Loucy (cell line): Measurements from ENCODE around the gene CASK.

ENCODE experiments used
- H2AFZ ChIP-seq: fragments of 200-600 bp; sonication (generic); 2 replicates; pipeline ENCODE4 v1.6.0; 2016; ENCODE audit warnings: antibody characterized with exemption, mild to moderate bottlenecking, low read length, moderate library complexity
- H3F3A ChIP-seq: fragments of 200-600 bp; 2 replicates; pipeline ENCODE4 v1.6.0; 2016; ENCODE audit warnings: antibody characterized with exemption, low read depth, mild to moderate bottlenecking
- H3K27me3 ChIP-seq: fragments of 200-600 bp; sonication (generic); 2 replicates; pipeline ENCODE4 v1.6.1; 2014; ENCODE audit warnings: low read length, mild to moderate bottlenecking; ENCODE audit not compliant: insufficient read depth, poor library complexity, severe bottlenecking
- H3K36me3 ChIP-seq: fragments of 200-600 bp; sonication (generic); 2 replicates; pipeline ENCODE4 v1.6.1; 2016; ENCODE audit warnings: low read length; ENCODE audit not compliant: insufficient read depth
- H3K4me1 ChIP-seq: fragments of 200-600 bp; sonication (generic); 2 replicates; pipeline ENCODE4 v1.5.1; 2014; ENCODE audit warnings: low read length, mild to moderate bottlenecking; ENCODE audit not compliant: insufficient read depth, poor library complexity, severe bottlenecking
- H3K4me2 ChIP-seq: fragments of 200-600 bp; sonication (generic); 2 replicates; pipeline ENCODE4 v1.6.0; 2014; ENCODE audit warnings: antibody characterized with exemption, low read length, low read depth, mild to moderate bottlenecking; ENCODE audit not compliant: poor library complexity, severe bottlenecking
- H3K4me3 ChIP-seq: fragments of 200-600 bp; sonication (generic); 2 replicates; pipeline ENCODE4 v1.5.1; 2014; ENCODE audit warnings: low read length, mild to moderate bottlenecking, mixed read lengths; ENCODE audit not compliant: poor library complexity, severe bottlenecking
- H3K79me2 ChIP-seq: fragments of 200-600 bp; sonication (generic); 2 replicates; pipeline ENCODE4 v1.6.1; 2014; ENCODE audit warnings: low read length; ENCODE audit not compliant: insufficient read depth
- H3K9ac ChIP-seq: fragments of 200-600 bp; sonication (generic); 2 replicates; pipeline ENCODE4 v1.6.0; 2014; ENCODE audit warnings: mild to moderate bottlenecking, low read depth, low read length, moderate library complexity; ENCODE audit not compliant: poor library complexity, severe bottlenecking
- H3K9me2 ChIP-seq: fragments of 200-600 bp; sonication (generic); replicated peaks from 2 replicates; pipeline ENCODE4 v1.6.1; 2016; ENCODE audit warnings: low read depth, low read length, mixed read lengths
- H3K9me3 ChIP-seq: fragments of 200-600 bp; sonication (generic); 2 replicates; pipeline ENCODE4 v1.6.1; 2014; ENCODE audit warnings: mild to moderate bottlenecking, antibody characterized with exemption, low read length, low read depth; ENCODE audit not compliant: insufficient read depth
- H4K20me1 ChIP-seq: fragments of 200-600 bp; sonication (generic); 2 replicates; pipeline ENCODE4 v1.6.0; 2014; ENCODE audit warnings: antibody characterized with exemption, low read length, mild to moderate bottlenecking; ENCODE audit not compliant: insufficient read depth, poor library complexity, severe bottlenecking
- CTCF ChIP-seq: fragments of 200-600 bp; sonication (generic); conservative IDR thresholded peaks from 2 replicates; pipeline ENCODE4 v1.5.1; 2014; ENCODE audit warnings: mild to moderate bottlenecking, antibody characterized with exemption, low read length
- EZH2phosphoT487 ChIP-seq: fragments of 200-600 bp; IDR thresholded peaks from 2 replicates; pipeline ENCODE4 v1.6.1; 2018; ENCODE audit warnings: antibody characterized with exemption, mild to moderate bottlenecking, moderate library complexity, borderline replicate concordance

The CASK gene

GRCh38 chrX:41705680-41706374, 217.5 kb downstream of the CASK start:
- Histone ChIP-seq H3F3A (no peaks in the 10 kb centered on the region; the same call in 1 of the 2 replicates), H4K20me1 (no peaks in the 10 kb centered on the region), H3K9ac (no peak overlapping the region), H3K4me2 (peak overlapping the region; percentile 56), H3K36me3 (no peaks in the 10 kb centered on the region), H3K79me2 (no peaks in the 10 kb centered on the region), H2AFZ (no peak overlapping the region; the same call in 1 of the 2 replicates), H3K9me3 (no peaks in the 10 kb centered on the region), H3K9me2 (no peaks in the 10 kb centered on the region), H3K27me3 (no peaks in the 10 kb centered on the region), H3K4me1 (peaks cover 5% of the 10 kb centered on the region), H3K4me3 (peak overlapping the region; percentile 12)
- TF ChIP-seq CTCF: no peak
- TF ChIP-seq EZH2phosphoT487: no peak

DNA sequence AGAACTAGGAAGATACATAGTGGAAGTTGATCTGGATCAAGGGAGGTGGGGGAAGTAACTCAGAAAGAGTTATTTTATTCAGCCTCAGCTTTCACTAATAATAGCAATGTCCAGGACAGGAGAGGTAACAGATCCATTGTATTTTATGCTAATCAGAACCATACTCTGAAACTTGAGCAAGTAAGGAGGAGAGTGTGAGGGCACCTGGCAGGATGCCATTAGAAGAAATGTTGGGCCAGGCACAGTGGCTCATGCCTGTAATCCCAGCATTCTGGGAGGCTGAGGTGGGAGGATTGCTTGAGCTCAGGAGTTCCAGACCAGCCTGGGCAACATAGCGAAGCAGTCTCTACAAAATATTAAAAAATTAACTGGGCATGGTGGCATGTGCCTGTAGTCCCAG, 218.3 kb downstream of the CASK start:
- Histone ChIP-seq H3K9me3 (no peaks in the 10 kb centered on the region), H2AFZ (no peak overlapping the region), H3K4me1 (peaks cover 6% of the 10 kb centered on the region), H3K9me2 (no peaks in the 10 kb centered on the region), H3F3A (no peaks in the 10 kb centered on the region; the same call in 1 of the 2 replicates), H4K20me1 (no peaks in the 10 kb centered on the region), H3K36me3 (no peaks in the 10 kb centered on the region), H3K27me3 (no peaks in the 10 kb centered on the region), H3K9ac (no peak overlapping the region), H3K4me2 (no peak overlapping the region), H3K79me2 (no peaks in the 10 kb centered on the region), H3K4me3 (no peak overlapping the region)
- TF ChIP-seq EZH2phosphoT487 (no peak), CTCF (no peak)

DNA sequence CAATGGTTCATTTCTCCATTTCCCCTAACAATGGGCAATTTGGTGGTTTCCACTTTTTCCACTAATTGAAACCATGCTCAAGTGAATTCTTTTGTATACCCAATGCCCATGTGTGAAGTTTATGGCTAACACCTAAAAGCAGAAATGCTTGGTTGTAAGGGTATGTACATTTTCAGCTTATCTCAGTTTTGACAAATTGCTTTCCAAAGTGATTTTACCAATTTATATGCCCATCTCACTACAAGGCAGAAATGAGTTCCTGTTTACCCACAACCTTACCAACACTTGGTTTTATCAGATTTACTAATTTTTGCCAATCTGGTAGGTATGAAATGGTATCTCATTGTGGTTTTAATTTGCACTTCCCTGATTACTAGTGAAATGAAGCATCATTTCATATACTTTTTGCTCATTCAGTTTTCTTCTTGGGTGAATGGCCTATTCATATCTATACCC, 219.8 kb downstream of the CASK start:
- H3K4me1 ChIP-seq: peaks cover 7% of the 10 kb centered on the region
- no peaks in the 10 kb centered on the region for H3K36me3 ChIP-seq
- no peaks in the 10 kb centered on the region for H3K9me3 ChIP-seq
- H3K79me2 ChIP-seq: no peaks in the 10 kb centered on the region
- H2AFZ ChIP-seq: no peak overlapping the region
- no peaks in the 10 kb centered on the region for H3K27me3 ChIP-seq
- H3K4me3 ChIP-seq: no peak overlapping the region
- no peaks in the 10 kb centered on the region for H3K9me2 ChIP-seq
- no peaks in the 10 kb centered on the region; the same call in 1 of the 2 replicates for H3F3A ChIP-seq
- H4K20me1 ChIP-seq: no peaks in the 10 kb centered on the region
- TF ChIP-seq CTCF: no peak
- no peak for TF ChIP-seq EZH2phosphoT487
- no peak overlapping the region for H3K4me2 ChIP-seq
- H3K9ac ChIP-seq: no peak overlapping the region
